HG03571 (cell line): ENCODE results near the gene SLC5A10.
"Not testable (repeated sequence)": the region's sequence is repeated elsewhere in the genome, so short reads cannot be mapped to it uniquely, and the experiment has no call there.

ENCODE experiments used
- ATAC-seq: cut with Tn5 transposase; IDR thresholded peaks from one replicate; pipeline ENCODE4 v1.9.1; 2021; ENCODE audit not compliant: unreplicated experiment

SLC5A10 gene

DNA sequence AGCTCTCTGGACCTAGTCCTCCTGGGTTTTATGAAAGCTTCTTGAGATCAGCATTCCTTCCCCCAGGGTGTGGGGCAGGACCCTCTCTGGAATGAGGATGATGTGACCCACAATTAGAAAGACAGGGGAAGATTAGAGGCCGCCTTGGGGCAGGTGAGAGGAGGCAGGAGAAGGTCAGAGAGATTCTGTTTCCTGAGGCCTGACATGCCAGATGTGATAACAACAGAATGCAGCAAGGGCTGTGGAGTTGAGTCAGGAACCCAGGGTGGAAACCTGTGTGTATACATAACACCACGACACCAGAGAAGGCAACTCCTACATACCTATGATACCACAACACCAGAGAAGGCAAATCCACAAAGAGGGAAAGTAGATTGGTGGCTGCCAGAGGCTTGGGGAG is 5.4 kb upstream of the SLC5A10 start:
- ATAC-seq, result no peak

DNA sequence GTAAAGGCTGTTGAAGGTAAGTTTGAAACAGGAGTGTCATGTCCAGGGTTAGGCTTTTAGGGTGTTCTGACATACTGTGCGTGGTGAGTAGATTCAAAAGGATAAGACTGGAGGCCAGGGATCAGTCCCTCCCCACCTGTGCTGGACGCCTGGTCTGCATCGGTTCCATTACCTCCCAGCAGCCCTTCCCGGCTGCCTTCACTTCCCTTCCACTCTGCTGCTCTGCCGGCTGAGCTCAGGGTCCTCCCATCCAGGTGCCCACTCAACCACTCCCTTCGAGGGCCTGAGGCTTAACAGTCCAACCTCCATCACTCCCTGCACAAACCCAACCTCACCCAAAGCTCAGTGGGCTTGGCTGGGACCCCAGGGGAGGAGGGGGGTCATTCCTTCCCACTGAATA is 4.1 kb upstream of the SLC5A10 start:
- no peak for ATAC-seq

DNA sequence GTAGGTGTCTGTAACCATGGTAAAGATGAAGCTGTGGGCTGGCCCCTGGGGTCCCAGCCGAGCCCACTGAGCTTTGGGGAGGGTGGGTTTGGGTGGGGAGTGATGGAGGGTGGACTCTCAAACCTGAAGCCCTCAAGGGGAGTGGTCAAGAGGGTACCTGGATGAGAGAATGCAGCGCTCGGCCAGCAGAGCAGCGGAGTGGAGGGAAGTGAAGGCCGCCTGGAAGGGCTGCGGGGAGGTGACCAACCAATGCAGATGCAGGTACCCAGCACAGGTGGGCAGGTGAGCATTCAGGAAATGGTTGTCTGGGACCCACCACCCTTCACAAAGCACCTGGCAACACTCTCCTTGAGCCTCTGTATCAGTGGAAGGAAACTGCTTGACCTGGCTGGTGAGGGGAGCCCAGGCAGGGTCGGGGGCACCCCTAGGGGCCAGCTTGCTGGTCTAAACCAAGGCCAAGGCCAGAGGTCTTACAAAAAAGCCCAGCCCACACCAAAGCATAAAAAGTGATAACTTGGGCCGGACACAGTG is 3.4 kb upstream of the SLC5A10 start:
- no peak for ATAC-seq

DNA sequence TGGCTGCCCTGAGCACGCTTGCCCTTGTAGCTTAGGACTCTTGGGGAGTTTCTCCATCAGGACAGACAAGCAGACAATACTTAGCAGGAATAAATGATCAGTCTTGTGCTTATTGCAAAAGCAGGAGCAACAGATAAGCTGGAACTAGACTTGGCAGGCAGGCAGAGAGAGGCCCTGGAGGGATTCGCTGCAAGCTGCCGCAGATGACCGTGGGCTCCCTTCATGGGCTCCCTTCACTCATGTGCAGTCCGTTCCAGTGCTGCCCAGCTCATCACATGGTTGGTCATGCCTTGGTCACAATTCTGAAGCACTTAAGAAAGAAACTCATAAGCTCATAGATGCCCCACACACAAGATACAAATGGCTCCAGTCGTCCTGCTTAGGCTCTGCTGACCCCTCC is 2.4 kb upstream of the SLC5A10 start:
- no peak for ATAC-seq

DNA sequence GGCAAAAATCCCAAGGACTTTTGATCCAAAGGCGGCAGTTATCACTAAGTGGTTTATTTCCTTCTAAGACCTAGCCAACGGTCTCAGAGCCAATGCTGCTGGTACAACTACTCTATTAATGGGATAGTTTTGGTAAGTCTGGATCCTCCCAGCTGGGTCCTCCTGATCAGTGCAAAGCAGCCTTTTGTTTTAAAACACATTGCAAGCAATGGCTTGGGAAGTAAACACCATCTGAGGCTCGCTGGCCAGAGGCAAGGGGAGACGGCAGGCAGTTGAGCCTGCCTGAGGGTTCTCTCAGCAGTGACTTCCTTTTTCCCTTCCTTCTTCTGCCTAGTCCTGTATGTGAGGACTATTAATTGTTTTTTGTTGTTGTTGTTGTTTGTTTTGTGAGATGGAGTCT is 1.6 kb upstream of the SLC5A10 start:
- ATAC-seq, result no peak

DNA sequence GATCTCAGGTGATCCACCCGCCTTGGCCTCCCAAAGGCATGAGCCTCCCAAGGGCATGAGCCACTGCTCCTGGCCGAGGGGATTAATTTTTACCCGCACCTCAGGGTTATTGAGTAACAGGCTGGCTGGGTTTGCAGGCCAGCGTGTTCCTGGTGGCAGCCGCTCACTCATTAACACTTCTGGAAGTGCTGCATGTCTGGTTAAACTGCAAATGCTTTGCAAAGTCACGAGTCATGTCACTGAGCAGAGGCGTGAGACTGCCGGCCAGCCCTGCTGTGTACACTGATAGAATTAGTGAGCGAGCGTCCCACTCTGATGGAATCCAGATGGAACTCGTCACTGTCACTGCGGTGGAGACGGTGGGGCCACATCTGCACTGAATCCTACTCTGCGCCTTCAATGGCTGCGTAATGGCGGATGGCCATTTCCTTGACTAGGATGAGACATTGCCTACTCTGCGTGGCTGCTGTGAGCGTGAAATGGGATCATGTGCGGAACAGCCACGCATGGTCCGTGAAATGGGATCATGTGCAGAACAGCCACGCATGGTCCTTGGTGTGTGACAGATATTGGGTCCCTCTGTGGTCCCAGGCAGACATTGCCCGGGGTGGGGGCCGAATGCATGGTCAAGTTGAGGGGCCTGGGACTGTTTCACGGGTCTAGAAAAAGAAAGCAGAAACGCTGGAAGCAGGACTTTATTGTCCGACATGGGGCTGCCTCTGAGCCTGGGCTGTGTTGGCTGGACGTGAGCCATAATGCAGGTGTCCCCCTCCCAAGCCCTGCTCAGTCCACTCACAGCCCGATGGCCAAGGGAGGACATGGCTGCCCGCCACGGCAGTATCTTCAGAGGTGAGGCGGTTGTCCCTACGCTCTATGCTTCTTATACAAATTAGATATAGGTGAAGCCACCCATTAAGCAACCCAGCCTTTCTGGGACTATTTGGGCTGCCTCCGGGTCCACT is 740 bp upstream of the SLC5A10 start:
- no peak for ATAC-seq

DNA sequence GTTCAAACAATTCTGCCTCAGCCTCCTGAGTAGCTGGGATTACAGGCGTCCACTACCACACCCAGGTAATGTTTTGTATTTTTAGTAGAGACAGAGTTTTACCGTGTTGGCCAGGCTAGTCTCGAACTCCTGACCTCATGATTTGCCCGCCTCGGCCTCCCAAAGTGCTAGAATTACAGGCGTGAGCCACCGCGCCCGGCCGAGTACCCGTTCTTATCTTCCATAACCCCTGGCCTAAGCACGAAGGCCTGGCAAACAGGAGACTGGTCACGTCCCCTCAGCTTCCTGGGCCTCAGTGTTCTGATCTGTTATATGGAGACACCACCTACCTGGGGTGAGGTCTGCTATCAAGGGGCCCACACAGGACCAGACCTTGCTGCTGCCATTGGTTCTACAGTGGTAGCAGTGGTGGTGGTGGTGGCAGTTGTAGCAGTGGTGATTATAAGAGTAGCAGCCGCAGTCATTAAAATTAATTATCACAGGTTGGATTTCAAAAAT is 1.3 kb downstream of the SLC5A10 start:
- ATAC-seq, result no peak

DNA sequence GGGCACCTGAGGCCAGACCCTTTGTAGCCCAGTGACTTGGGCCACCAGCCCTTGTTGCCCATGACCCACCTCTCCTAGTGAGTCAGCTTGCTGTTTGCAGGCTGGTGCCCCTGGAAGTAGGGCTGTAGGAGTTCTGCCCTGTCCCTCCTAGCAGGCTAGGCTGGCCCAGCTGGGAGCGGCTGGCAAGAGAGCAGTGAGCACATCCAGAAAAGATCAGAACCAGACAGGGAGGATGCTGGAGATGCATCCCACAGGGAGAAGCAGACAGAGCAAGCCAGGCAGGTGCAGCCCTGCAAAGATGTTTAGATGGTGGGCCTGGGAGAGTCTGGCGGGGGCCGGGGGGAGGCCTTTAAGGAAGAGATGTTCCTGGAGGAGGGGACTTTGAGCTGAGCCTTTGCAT is 2.4 kb downstream of the SLC5A10 start:
- no peak for ATAC-seq

DNA sequence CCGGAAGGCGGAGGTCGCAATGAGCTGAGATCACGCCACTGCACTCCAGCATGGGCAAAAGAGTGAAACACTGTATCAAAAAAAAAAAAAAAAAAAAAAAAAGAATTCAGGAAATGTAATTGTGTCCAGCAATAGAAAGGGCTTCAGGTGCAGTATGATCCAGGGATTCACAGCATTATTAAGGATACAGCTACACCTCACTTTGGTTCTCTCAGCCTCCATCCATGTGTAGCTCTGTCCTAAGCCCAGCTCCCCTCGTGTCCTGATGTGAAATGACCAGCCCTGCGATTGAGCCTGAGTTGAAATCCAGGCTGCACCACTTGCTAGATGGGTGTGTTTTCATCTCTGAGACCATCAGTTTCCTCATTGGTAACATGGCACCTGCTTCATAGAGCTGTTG is 3.0 kb downstream of the SLC5A10 start:
- no peak for ATAC-seq

DNA sequence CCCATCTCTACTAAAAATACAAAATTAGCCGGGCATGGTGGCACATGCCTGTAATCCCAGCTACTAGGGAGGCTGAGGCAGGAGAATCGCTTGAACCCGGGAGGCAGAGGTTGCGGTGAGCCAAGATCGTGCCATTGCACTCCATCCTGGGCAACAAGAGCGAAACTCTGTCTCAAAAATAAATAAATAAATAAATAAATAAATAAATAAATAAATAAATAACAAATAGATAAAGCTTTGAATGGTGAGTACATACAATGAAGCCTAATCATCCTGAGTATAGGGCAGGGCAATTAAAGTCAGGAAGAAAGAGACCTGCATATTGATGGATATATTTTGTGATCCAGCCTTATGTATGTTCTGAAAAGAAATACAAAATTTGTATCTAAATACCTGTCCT is 4.1 kb downstream of the SLC5A10 start:
- not testable (repeated sequence) for ATAC-seq

DNA sequence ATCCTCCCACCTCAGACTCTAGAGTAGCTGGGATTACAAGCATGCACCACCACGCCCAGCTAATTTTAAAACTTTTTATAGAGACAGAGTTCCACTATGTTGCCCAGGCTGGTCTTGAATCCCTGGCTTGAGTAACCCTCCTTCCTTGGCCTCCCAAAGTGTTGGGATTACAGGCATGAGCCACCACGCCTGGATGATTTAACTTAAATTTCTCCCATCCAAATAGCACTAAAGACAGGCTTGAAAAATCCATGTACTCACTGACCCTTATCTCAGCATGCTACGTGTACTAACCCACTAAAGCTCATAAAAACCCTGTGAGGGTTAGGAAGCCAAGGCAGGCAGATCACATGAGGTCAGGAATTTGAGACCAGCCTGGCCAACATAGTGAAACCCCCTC is 4.6 kb downstream of the SLC5A10 start:
- no peak for ATAC-seq

DNA sequence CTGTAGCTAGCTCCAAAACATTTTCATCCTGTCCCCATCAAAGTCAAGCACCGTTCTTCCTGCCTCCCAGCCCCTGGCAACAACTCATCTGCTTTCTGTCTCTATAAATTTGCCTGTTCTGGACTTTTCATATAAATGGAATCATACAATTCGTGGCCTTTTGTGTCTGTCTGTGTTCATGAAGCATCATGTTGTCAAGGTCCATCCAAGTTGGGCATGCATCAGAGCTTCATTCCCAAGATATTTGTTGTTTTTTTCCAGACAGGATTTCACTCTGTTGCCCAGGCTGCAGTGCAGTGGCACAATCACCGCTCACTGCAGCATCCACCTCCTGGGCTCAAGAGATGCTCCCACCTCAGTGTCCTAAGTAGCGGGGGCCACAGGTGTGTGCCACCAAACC is 5.9 kb downstream of the SLC5A10 start:
- ATAC-seq, result no peak

DNA sequence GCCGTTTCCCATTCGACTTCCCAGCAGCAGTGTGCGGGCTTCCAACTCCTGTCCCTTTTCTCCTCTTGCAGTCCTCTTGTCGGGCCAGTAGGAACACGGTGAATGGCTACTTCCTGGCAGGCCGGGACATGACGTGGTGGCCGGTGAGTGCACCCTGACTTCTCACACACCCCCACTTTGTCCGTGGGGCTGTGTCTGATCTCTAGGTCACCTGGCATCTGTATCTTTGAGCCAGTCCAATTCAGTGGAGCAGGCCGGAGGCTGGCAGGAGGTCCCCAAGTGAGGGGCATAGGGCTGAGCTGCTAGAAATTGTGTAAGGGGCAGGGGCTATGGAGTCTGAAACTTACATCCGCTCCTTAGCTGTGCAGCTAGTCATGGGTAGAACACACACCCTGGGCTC is 6.6 kb downstream of the SLC5A10 start:
- no peak for ATAC-seq

DNA sequence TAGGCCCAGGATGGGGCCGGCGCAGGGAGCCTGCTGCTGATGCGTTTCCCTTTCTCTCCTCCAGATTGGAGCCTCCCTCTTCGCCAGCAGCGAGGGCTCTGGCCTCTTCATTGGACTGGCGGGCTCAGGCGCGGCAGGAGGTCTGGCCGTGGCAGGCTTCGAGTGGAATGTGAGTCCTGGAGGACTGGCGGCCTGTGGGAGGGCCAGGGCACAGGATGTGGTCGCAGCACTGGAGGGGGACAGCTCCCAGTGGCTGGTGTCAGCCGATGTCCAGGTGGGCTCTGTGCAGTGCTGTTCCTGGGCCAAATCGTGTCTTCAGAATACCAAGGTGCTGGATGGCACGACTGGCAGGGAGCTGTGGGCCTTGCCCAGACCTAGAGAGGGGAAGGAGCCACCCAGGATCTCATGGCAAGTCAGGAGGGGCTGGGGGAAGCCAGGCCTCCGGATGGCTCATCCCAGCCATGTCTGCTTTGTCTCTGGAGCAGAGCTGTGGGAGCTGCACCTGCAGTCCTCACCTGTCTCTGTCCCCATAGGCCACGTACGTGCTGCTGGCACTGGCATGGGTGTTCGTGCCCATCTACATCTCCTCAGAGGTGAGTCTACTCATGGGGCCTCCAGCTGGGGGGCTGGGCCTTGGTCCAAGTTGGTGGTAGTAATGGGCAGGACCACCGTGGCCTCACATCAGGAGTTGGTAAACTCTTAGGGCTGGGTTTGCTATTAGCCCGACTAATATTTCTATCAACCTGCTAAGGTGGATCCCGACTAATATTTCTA is 7.3 kb downstream of the SLC5A10 start:
- no peak for ATAC-seq

DNA sequence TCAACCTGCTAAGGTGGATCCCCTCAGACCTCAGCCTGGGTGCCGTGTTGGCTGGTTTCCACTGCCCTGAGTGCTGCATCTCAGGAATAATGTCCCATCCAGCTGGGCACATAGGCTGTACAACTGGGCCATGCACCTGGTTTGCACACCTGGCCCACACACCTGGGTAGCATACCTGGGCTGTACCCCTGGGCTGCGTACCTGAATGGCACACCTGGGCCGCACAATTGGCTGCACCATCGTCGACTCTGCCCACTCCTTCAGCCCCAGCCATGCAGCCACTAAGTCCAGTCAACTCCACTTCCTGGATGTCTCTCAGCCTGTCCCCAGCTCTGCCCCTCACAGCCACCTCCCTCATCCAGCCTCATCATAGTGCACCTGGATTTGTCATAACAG is 7.9 kb downstream of the SLC5A10 start:
- ATAC-seq, result no peak

DNA sequence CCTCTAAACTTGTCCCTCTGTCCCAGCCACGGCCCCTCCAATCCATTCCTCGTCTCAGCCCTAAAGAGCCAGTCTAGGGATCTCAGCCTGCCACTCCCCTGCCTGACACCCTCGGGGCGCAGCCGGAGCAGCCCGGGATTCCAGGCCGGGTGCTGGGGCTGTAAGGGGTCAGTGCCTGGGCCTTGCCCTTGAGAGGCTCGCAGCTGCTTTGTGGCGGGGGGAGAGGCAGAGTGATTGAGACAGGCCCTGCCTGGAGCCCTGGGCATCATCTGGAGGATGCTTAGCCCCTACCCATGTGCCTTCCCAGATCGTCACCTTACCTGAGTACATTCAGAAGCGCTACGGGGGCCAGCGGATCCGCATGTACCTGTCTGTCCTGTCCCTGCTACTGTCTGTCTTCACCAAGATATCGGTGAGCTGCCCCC is 8.3 kb downstream of the SLC5A10 start:
- ATAC-seq, result no peak

DNA sequence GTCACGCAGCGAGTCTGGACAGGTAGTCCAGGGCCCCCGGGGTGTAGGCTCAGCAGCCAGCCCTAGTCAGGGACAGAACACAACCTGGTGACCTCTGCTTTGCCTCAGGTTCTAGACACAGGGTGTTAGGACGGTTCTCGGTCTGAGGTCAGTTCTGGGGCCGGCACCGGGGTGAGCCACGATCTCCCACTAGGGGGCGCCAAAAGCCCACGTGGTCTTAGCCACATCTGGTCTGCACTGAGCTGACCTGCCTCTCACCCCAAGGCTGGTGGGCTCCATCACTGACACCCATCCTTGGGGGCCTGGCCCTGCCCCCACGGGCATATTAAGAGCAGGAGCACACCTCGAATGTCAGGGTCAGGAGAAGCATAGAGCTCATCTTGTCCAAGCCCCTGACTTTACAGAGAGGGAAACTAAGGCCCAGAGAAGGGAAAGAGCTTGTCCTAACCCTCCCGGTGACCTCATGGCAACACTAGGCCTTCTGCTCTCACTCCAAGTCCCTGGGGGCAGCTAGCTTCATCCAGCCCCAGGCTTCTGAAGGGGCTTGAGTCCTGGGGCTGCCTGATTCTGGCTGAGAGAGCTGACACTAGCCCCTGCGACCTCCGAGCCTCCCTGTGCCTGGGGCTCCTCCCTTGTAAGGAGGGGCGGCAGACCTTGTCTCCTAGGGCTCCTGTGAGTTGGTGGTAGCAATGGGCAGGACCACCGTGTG is 9.0 kb downstream of the SLC5A10 start:
- ATAC-seq, result peak; percentile 72

DNA sequence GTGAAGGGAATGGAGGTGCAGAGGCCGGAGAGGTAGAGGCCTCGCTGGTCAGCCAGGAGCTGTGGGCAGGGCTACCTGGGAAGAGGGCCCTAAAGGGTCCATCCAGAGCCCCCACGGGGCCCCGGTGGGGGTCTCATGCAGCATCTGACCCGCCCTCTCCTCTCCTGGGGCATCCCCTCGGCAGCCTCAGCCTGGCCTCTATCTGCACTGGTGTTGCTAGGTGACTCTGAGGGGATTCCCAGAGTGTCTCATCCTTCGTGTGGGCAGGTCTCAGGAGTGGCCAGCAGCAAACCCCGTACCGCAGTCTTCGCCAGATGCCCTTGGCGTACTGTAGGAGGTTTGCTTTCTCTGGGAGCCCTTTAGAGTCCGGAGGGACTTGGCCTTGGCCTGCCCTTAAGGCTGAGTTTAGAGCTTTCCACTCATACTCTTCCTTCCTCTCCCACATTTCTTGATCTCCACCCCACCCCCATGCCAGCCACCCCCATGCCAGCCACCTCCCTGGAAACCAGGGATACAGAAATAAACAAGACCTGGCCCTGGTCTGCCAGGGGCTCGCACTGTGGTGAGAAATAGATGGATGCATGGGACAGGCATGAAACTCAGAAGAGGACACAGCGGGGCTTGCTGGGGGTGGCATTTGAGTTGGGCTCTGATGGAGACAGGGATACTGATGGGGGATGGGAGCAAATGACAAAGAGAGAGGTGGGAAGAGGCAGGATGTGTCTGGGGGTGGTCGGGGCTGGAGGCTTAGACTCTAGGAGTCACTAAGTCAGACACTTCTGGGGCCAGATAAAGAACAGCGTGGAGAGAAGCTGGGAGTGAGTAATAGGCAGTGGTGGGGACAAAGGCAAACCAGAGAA is 9.9 kb downstream of the SLC5A10 start:
- ATAC-seq, result no peak

DNA sequence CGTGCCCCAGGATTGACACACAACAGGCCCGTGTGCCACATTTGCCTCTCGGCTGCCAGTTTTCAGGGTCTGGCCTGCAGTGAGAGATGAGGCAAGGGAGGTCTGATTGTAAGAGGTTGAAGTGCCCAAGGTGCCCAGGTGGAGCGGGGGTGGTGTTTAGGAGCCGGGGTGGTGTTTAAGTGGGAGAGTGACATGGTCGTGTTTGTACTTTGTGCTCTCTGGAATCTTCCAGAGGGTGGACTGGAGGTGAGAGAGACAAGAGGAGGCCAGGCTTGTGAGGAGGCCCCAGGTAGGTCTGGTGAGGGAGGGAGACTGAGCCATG is 10.5 kb downstream of the SLC5A10 start:
- ATAC-seq, result no peak
